NT2/D1 (cell line): ENCODE results near the gene NTN4.

Experiments used
- DNase-seq: peaks from one replicate; pipeline ENCODE4 v3.0.0-alpha.2; 2011; ENCODE audit warnings: low read depth, low spot score
- H3K27me3 ChIP-seq: 2 replicates; pipeline ENCODE4 v1.6.0; 2011; ENCODE audit warnings: mild to moderate bottlenecking; ENCODE audit not compliant: insufficient read length, insufficient read depth
- H3K36me3 ChIP-seq: 2 replicates; pipeline ENCODE4 v1.6.1; 2011; ENCODE audit warnings: mild to moderate bottlenecking, low read length, mixed read lengths; ENCODE audit not compliant: insufficient read depth, insufficient read length
- H3K4me1 ChIP-seq: 2 replicates; pipeline ENCODE4 v1.5.1; 2011; ENCODE audit not compliant: insufficient read depth, insufficient read length
- H3K4me3 ChIP-seq: 2 replicates; pipeline ENCODE4 v1.5.1; 2011; ENCODE audit warnings: low read depth; ENCODE audit not compliant: insufficient read length
- H3K9ac ChIP-seq: 2 replicates; pipeline ENCODE4 v1.6.0; 2011; ENCODE audit warnings: low read depth; ENCODE audit not compliant: insufficient read length
- H3K9me3 ChIP-seq: 2 replicates; pipeline ENCODE4 v1.5.1; 2011; ENCODE audit warnings: mild to moderate bottlenecking, low read length; ENCODE audit not compliant: insufficient read depth
- SUZ12 ChIP-seq: IDR thresholded peaks from 2 replicates; pipeline ENCODE4 v1.6.1; 2011; ENCODE audit not compliant: insufficient read length, insufficient read depth; ENCODE audit errors: extremely low read depth
- YY1 ChIP-seq: IDR thresholded peaks from 2 replicates; pipeline ENCODE4 v1.6.1; 2011; ENCODE audit not compliant: insufficient read length, insufficient read depth
- ZNF274 ChIP-seq: IDR thresholded peaks from 2 replicates; pipeline ENCODE4 v1.6.1; 2011; ENCODE audit warnings: mild to moderate bottlenecking, low read depth, low read length

NTN4 gene

DNA sequence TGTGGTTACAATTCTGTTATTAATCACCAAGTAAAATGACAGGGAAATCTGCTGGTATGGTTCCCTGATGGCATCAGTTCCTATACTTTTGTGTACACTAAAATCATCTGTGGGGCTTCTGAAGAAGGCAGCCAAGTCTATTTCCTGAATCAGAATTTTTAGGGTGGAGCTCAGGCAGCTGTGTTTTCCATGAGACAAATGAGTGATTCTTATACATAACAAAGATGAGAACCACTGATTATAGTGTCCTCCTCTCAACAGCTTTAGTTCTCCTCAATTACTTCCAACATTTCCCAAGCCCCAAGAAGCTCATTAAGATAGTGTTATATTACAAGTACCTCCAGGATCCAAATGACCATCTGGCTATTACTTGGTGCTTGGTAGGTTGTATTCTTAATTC, 174.8 kb downstream of the NTN4 start:
- Histone ChIP-seq H3K4me3 (no peak overlapping the region), H3K36me3 (no peaks in the 10 kb centered on the region), H3K27me3 (no peaks in the 10 kb centered on the region), H3K9me3 (no peaks in the 10 kb centered on the region), H3K4me1 (no peaks in the 10 kb centered on the region), H3K9ac (no peak overlapping the region)
- no peak for DNase-seq
- no peak for TF ChIP-seq SUZ12
- no peak for TF ChIP-seq ZNF274
- no peak for TF ChIP-seq YY1

DNA sequence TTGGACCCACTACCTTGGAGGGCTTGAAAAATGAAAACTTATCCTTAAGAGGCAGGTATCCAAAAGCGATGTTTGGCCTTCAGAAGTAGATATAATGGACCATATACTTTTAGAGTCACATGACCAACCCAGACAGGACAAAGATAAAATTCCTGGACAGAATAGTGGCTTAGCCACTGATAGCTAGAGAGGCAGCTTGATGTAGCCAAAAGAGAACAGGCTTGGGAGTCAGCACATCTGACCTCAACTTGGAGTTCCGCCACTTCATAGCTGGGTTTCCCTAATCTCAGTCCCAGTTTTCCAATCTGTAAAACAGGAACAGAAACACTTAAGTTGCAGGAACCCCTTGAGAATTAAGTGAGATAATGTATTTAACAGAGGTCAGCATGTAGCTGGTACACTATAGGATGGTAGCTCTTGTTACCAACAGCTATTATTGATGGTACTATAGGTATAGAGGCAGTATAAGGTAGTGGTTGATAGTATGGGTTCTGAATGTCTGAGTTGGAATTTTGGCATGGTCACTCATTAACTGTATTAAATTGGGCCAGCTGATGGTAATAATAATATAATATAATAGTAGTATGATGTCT, 176.1 kb downstream of the NTN4 start:
- H3K4me3 ChIP-seq = no peak overlapping the region
- no peak overlapping the region for H3K9ac ChIP-seq
- no peaks in the 10 kb centered on the region for H3K36me3 ChIP-seq
- no peaks in the 10 kb centered on the region for H3K4me1 ChIP-seq
- TF ChIP-seq YY1 (no peak), ZNF274 (no peak), SUZ12 (no peak)
- no peaks in the 10 kb centered on the region for H3K27me3 ChIP-seq
- no peak for DNase-seq
- no peaks in the 10 kb centered on the region for H3K9me3 ChIP-seq

DNA sequence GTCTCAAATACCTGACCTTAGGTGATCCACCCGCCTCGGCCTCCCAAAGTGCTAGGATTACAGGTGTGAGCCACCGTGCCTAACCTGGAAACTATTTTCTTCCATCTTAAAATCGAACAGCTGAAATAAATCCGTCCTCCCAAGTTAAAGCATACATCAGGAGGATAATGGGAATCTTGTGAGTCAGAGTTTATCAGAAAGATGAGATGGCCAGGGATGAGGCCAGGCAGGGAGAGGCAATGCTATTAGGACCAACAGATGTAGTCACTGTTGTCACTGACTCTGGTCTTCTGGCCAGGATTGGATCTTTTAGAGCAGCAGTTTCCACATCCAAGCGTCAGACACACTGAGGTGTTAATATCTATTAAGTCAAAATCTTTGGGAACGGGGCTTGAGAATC, 177.5 kb downstream of the NTN4 start:
- no peaks in the 10 kb centered on the region for H3K27me3 ChIP-seq
- H3K9ac ChIP-seq = no peak overlapping the region
- no peaks in the 10 kb centered on the region for H3K9me3 ChIP-seq
- no peaks in the 10 kb centered on the region for H3K4me1 ChIP-seq
- DNase-seq = no peak
- no peaks in the 10 kb centered on the region for H3K36me3 ChIP-seq
- H3K4me3 ChIP-seq = no peak overlapping the region
- TF ChIP-seq ZNF274 (no peak), YY1 (no peak), SUZ12 (no peak)

DNA sequence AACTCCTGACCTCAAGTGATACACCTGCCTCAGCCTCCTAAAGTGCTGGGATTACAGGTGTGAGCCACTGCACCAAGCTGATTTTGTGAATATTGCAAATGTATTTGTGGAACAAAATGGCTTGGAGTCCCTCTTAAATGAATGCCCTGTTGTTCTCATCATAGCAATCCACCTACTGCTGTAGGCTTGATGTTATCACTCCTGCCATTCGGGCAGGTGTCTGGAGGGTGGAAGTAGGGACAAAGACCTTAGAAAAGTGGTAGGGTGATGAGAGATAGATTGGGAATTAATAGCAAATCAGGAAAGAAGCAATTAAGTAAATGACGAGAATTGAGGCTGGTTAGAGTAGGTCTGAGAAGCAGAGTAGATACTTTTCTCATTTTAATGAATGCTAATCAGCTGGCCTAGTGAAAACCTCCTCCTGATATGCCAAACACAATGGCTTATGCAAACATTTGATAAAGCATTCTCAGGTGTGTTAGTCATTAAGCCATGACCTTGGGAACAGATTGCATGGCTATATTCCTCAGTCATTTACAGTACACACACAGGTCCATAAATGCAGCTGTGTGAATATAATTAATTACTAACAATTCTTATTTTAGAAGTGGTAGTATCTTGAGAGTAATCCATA, 178.8 kb downstream of the NTN4 start:
- TF ChIP-seq YY1 = no peak
- no peak for TF ChIP-seq SUZ12
- TF ChIP-seq ZNF274 = no peak
- no peak overlapping the region for H3K9ac ChIP-seq
- no peak overlapping the region for H3K4me3 ChIP-seq
- DNase-seq = peak; percentile 43
- no peaks in the 10 kb centered on the region for H3K9me3 ChIP-seq
- H3K27me3 ChIP-seq = no peaks in the 10 kb centered on the region
- no peaks in the 10 kb centered on the region for H3K36me3 ChIP-seq
- no peaks in the 10 kb centered on the region for H3K4me1 ChIP-seq

DNA sequence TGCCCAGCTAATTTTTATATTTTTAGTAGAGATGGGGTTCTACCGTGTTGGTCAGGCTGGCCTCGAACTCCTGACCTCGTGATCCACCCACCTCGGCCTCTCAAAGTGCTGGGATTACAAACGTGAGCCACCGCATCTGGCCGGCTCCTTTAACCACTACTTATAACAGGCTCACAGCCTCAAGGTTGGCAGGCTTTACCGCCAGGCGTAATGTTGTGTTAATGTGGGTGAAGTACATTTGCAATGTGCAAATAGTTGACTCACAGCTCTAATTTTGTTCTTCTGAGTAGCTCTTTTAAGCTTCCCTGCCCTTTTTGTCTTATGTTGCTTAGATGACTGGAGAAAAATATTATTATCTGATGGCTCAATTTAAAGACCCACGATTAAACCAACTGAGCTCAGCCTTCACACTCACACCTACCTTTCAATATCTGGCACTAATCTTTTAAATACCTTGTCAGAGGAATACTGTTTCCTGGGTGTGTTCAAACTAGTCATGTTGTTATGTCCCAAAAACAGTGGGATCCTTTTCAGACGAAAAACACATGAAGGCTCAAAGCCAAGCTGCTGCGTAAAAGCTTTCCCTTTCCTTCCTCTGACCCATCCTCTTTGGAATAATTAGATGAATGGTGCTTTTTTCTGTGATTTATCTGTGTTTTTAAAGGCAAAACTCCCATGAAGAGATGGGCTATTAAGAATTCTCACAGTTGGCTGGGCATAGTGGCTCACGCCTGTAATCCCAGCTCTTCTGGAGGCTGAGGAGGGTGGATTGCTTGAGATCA, 182.1 kb downstream of the NTN4 start:
- H3K36me3 ChIP-seq = no peaks in the 10 kb centered on the region
- H3K9me3 ChIP-seq = no peaks in the 10 kb centered on the region
- H3K4me3 ChIP-seq = no peak overlapping the region
- TF ChIP-seq SUZ12 (no peak), ZNF274 (no peak), YY1 (no peak)
- H3K4me1 ChIP-seq = no peaks in the 10 kb centered on the region
- H3K27me3 ChIP-seq = no peaks in the 10 kb centered on the region
- no peak overlapping the region for H3K9ac ChIP-seq
- DNase-seq = peak; percentile 55
